Stomach smooth muscle (tissue), 2 donors: ENCODE results near the gene FGB.
A peak's percentile ranks its signal among the peaks of the same experiment; 100 is the strongest.

Experiments used
- H3K27ac ChIP-seq: one replicate; pipeline ENCODE4 v1.7.0; 2013; ENCODE audit warnings: mild to moderate bottlenecking, low read length, inconsistent platforms
- H3K27me3 ChIP-seq, 2 donors: one replicate each; pipeline ENCODE4 v1.7.0; 2013; ENCODE audit warnings: low read length in 2 of 2; ENCODE audit not compliant: insufficient read depth in 2 of 2, control insufficient read depth in 1 of 2
- H3K36me3 ChIP-seq, 2 donors: one replicate each; pipeline ENCODE4 v1.7.0; 2013; ENCODE audit warnings: low read length in 2 of 2; ENCODE audit not compliant: control insufficient read depth in 2 of 2, insufficient read depth in 2 of 2
- H3K4me1 ChIP-seq: one replicate; pipeline ENCODE4 v1.7.0; 2013; ENCODE audit warnings: low read length; ENCODE audit not compliant: control insufficient read depth, insufficient read depth
- H3K4me3 ChIP-seq, 2 donors: one replicate each; pipeline ENCODE4 v1.7.0; 2013; ENCODE audit warnings: low read length in 2 of 2
- H3K9ac ChIP-seq, 2 donors: one replicate each; pipeline ENCODE4 v1.7.0; 2013; ENCODE audit warnings: low read length in 2 of 2, mild to moderate bottlenecking in 1 of 2
- H3K9me3 ChIP-seq, 2 donors: one replicate each; pipeline ENCODE4 v1.7.0; 2013; ENCODE audit warnings: low read length in 2 of 2; ENCODE audit not compliant: control insufficient read depth in 2 of 2
- donor health status: healthy.
- donor health status: Pancreatic carcinoma.

The FGB gene

GRCh38 chr4:154542271-154542879 is 20.4 kb upstream of the FGB start:
- Histone ChIP-seq H3K36me3 (peaks cover 54 to 58% of the 10 kb centered on the region in 2 donors), H3K4me3 (no peak overlapping the region), H3K27me3 (no peaks in the 10 kb centered on the region), H3K4me1 (no peaks in the 10 kb centered on the region), H3K9ac (no peak overlapping the region), H3K27ac (no peak overlapping the region), H3K9me3 (no peaks in the 10 kb centered on the region)

DNA sequence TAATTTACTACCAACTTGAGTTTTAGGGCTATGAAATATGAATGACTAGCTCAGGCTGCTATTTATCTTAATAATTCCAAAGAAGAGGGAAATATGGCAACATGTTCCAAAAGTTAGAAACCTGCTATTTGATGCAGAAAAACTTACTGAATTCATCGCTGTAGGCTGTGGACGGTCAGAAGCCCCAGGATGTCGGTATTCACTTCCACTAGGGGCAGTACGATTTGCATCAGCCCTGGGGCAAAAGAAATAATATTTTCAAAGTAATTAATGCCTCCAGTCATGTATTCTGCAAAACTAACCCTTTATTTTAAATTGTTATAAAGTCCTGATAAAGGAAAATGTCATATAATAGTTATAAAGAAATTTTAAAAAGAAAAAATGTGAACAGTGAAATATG is 17.1 kb upstream of the FGB start:
- Histone ChIP-seq H3K9me3 (no peaks in the 10 kb centered on the region), H3K4me1 (peaks cover 11% of the 10 kb centered on the region), H3K27ac (no peak overlapping the region), H3K4me3 (no peak overlapping the region), H3K9ac (no peak overlapping the region), H3K27me3 (no peaks in the 10 kb centered on the region), H3K36me3 (peaks cover 32 to 40% of the 10 kb centered on the region in 2 donors)

- peaks cover 11% of the 10 kb centered on the region for H3K4me1 ChIP-seq
- peak within 1 kb of the TSS; percentile 92 to 97 for H3K4me3 ChIP-seq
Measured at GRCh38 chr4:154549894-154550790, 12.7 kb upstream of the FGB start, which contains the start of gene PLRG1. Gene PLRG1 (minus strand): TSS chr4:154550400. CDS start chr4:154550308, 92 bp downstream.

GRCh38 chr4:154551872-154552686 is 10.7 kb upstream of the FGB start:
- H3K27ac ChIP-seq = no peak overlapping the region
- no peak overlapping the region for H3K9ac ChIP-seq

More at GRCh38 chr4:154549894-154550790, 12.7 kb upstream of the FGB start, which contains the start of gene PLRG1:
- Histone ChIP-seq H3K27me3 (no peaks in the 10 kb centered on the region), H3K27ac (peak within 1 kb of the TSS; percentile 79), H3K9me3 (no peaks in the 10 kb centered on the region), H3K9ac (peak within 1 kb of the TSS; percentile 92), H3K36me3 (peaks cover 10 to 21% of the 10 kb centered on the region in 2 donors)

GRCh38 chr4:154559141-154559493 is 3.7 kb upstream of the FGB start:
- no peak overlapping the region for H3K4me3 ChIP-seq
- no peak overlapping the region for H3K27ac ChIP-seq
- H3K9me3 ChIP-seq = no peaks in the 10 kb centered on the region
- H3K36me3 ChIP-seq = no peaks in the 10 kb centered on the region
- no peaks in the 10 kb centered on the region for H3K27me3 ChIP-seq
- no peaks in the 10 kb centered on the region for H3K4me1 ChIP-seq
- H3K9ac ChIP-seq = no peak overlapping the region

More at GRCh38 chr4:154551872-154552686, 10.7 kb upstream of the FGB start:
- Histone ChIP-seq H3K9me3 (no peaks in the 10 kb centered on the region), H3K27me3 (no peaks in the 10 kb centered on the region), H3K4me1 (peaks cover 11% of the 10 kb centered on the region), H3K4me3 (no peak overlapping the region), H3K36me3 (peaks cover 0 to 6% of the 10 kb centered on the region in 2 donors)

DNA sequence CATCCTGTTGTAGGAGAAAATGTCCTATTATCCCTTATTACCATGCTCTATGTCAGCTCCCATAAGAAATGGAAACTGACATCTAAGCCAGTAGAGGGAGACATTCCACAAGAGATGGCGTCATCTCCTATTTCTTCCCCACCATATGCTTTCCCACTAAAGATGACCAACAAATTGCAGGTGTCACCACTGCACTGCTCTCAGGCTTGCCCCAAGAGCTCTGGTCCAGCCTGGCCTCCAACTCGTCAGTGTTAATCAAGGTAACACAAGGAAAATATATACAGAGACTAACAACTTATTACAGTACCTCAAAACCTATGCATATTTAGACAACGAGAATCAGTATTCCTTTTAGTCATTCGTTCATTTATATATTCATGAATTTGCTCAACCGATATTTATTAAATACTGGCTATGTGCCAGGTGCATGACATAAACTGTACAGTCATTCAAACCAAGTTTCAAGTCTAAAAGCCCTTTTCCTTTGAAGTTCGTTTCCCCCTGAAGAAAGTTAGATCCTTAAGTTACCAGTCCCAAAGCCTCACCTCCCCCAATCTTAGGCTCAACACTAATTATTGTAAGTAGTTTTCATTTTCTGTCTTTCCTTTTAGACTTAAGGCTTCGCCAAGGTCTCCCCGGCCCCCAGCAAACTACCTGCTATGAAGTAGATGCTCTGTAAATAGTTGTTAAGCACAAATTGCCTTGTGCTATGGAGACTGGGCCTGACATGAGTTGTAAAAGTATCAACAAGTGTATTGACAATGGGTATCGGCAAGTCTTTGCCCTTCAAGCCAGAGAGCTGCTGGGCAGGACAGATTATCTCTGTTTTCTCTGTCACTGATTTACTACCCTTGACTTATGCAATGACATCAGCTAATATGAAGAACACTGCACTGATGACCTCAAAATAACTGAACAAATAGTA is 3.1 kb upstream of the FGB start:
- no peaks in the 10 kb centered on the region for H3K9me3 ChIP-seq
- no peaks in the 10 kb centered on the region for H3K36me3 ChIP-seq
- H3K27me3 ChIP-seq = no peaks in the 10 kb centered on the region
- H3K4me1 ChIP-seq = no peaks in the 10 kb centered on the region
- H3K9ac ChIP-seq = no peak overlapping the region
- no peak overlapping the region for H3K27ac ChIP-seq
- no peak overlapping the region for H3K4me3 ChIP-seq

GRCh38 chr4:154560419-154560801 is 2.4 kb upstream of the FGB start:
- Histone ChIP-seq H3K9me3 (no peaks in the 10 kb centered on the region), H3K4me3 (no peak overlapping the region), H3K9ac (no peak overlapping the region), H3K4me1 (no peaks in the 10 kb centered on the region), H3K36me3 (no peaks in the 10 kb centered on the region), H3K27ac (no peak overlapping the region), H3K27me3 (no peaks in the 10 kb centered on the region)

DNA sequence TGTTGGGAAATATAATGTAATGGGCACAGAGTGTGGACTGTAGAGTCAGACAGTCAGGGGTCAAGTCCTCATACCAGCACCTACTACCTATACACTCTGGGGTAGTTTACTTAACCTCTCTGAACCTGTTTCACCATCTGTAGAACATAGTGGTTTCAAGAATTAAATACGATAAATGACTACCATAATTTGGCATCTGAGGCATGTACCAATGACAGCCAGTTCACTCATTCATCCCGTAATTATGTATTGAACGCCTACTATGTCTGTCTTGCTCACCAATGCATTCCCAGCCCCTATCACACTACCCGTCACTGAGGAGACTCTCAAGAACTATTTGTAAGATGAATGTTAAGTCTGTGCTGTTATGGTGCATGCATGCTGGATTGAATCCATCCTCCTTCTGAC is 2.0 kb upstream of the FGB start:
- Histone ChIP-seq H3K4me1 (no peaks in the 10 kb centered on the region), H3K27me3 (no peaks in the 10 kb centered on the region), H3K27ac (no peak overlapping the region), H3K36me3 (no peaks in the 10 kb centered on the region), H3K9ac (no peak overlapping the region), H3K4me3 (no peak overlapping the region), H3K9me3 (no peaks in the 10 kb centered on the region)

DNA sequence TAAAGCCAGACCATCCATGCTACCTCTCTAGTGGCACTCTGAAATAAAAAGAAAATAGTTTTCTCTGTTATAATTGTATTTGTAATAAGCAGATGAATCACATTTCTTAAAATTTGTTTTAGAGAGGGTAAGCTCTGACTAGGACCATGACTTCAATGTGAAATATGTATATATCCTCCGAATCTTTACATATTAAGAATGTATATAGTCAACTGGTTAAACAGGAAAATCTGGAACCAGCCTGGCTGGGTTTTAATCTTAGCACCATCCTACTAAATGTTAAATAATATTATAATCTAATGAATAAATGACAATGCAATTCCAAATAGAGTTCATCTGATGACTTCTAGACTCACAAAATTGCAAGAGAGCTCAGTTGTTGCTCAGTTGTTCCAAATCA is 1.5 kb downstream of the FGB start:
- H3K27me3 ChIP-seq = no peaks in the 10 kb centered on the region
- no peaks in the 10 kb centered on the region for H3K4me1 ChIP-seq
- H3K27ac ChIP-seq = no peak overlapping the region
- H3K4me3 ChIP-seq = no peak overlapping the region
- no peaks in the 10 kb centered on the region for H3K9me3 ChIP-seq
- H3K36me3 ChIP-seq = no peaks in the 10 kb centered on the region
- no peak overlapping the region for H3K9ac ChIP-seq

GRCh38 chr4:154565704-154566103 is 2.9 kb downstream of the FGB start:
- Histone ChIP-seq H3K9me3 (no peaks in the 10 kb centered on the region), H3K27me3 (no peaks in the 10 kb centered on the region), H3K4me1 (no peaks in the 10 kb centered on the region), H3K36me3 (no peaks in the 10 kb centered on the region), H3K9ac (no peak overlapping the region), H3K4me3 (no peak overlapping the region), H3K27ac (no peak overlapping the region)
